ENCODE data around the gene GFRA3.

- TF ChIP-seq CTCF (IDR thresholded peaks at IDR 0.05): no peak
- TF ChIP-seq POLR2A (IDR thresholded peaks at IDR 0.05): no peak
Observed at GRCh38 chr5:138315751-138316278, 41.4 kb upstream of the GFRA3 start.
